Activated naive CD4-positive, alpha-beta T cell treated with anti-CD3 and anti-CD28 coated beads for 36 hours (primary cell): ENCODE measurements around the gene NUTM2E. TPM values are rescaled to one million over a fixed set of nuclear protein-coding genes. Genes with fewer than 3 reads are reported as not detected.
A peak's percentile ranks its signal among the peaks of the same experiment; 100 is the strongest.
"Not testable (repeated sequence)": the region's sequence is repeated elsewhere in the genome, so short reads cannot be mapped to it uniquely, and the experiment has no call there.

Experiments
- CTCF ChIA-PET: fragments of 350-600 bp; sonication (Branson Sonifier 250); formaldehyde crosslinking; loops from one replicate; lab custom pipeline; 2021; ENCODE audit warnings: antibody characterized with exemption; lab: Charles Lee
- DNase-seq: peaks from one replicate; pipeline ENCODE4 v3.0.0-alpha.2; 2020
- H3K27ac Mint-ChIP-seq: one replicate; pipeline ENCODE4 v1.8.0; 2021; ENCODE audit warnings: mild to moderate bottlenecking, mixed read lengths
- H3K27me3 Mint-ChIP-seq: one replicate; pipeline ENCODE4 v1.8.0; 2021; ENCODE audit warnings: low read depth, mixed read lengths
- H3K36me3 Mint-ChIP-seq: one replicate; pipeline ENCODE4 v1.8.0; 2021; ENCODE audit warnings: low read depth, mixed read lengths
- H3K4me1 Mint-ChIP-seq: one replicate; pipeline ENCODE4 v1.8.0; 2021; ENCODE audit warnings: low read depth, mixed read lengths
- H3K4me3 Mint-ChIP-seq: one replicate; pipeline ENCODE4 v1.8.0; 2021; ENCODE audit warnings: mild to moderate bottlenecking, moderate library complexity, mixed read lengths
- H3K9me3 Mint-ChIP-seq: one replicate; pipeline ENCODE4 v1.8.0; 2021; ENCODE audit warnings: mixed read lengths
- intact Hi-C: fragments of 100-400 bp; cut with micrococcal nuclease; formaldehyde crosslinking; loops from one replicate; pipeline ENCODE4 v1.15.1; 2023
- total RNA-seq, 2 experiments: library from RNA; stranded (reverse); gene quantifications; one replicate each; pipeline ENCODE4 v1.2.3, GENCODE V29; 2021

Gene NUTM2E
- total RNA-seq, 2 experiments from 2014 or later, result 0.07 TPM; not detected in 1

GRCh38 chr10:79823387-79823786, 3.2 kb upstream of the NUTM2E start:
- intact Hi-C loops, result loop anchor here (1.0 to 10.0 kb wide), 2 partner anchors 106 to 579 kb away; no protein-coding TSS in a partner anchor
- H3K36me3 Mint-ChIP-seq, H3K9me3 Mint-ChIP-seq, H3K27ac Mint-ChIP-seq, CTCF ChIA-PET, H3K27me3 Mint-ChIP-seq: not testable (repeated sequence)
- Mint-ChIP-seq H3K4me1 (peaks cover 16% of the 10 kb centered on the region), H3K4me3 (peak overlapping the region; percentile 36)
- peak; percentile 55 for DNase-seq

- Mint-ChIP-seq H3K4me1 (peaks cover 25% of the 10 kb centered on the region), H3K4me3 (peak overlapping the region; percentile 83)
- H3K9me3 Mint-ChIP-seq, H3K27me3 Mint-ChIP-seq, H3K36me3 Mint-ChIP-seq, CTCF ChIA-PET, H3K27ac Mint-ChIP-seq: not testable (repeated sequence)
- DNase-seq, result peak; percentile 13
- intact Hi-C loops, result loop anchor here (5.0 to 10.0 kb wide), 2 partner anchors 252 to 581 kb away; partner anchors contain the start of gene TMEM254
Measured at GRCh38 chr10:79825587-79826011, 940 bp upstream of the NUTM2E start.

- DNase-seq, H3K36me3 Mint-ChIP-seq, H3K9me3 Mint-ChIP-seq, CTCF ChIA-PET, H3K27me3 Mint-ChIP-seq: not testable (repeated sequence)
- Mint-ChIP-seq H3K4me1 (peaks cover 25% of the 10 kb centered on the region), H3K4me3 (peak overlapping the region; percentile 77), H3K27ac (peak overlapping the region; percentile 87)
- intact Hi-C loops, result loop anchor here (5.0 to 10.0 kb wide), 2 partner anchors 251 to 581 kb away; partner anchors contain the start of gene TMEM254
Measured at GRCh38 chr10:79826131-79826495, 426 bp upstream of the NUTM2E start.

- DNase-seq, intact Hi-C loops, H3K27me3 Mint-ChIP-seq, H3K9me3 Mint-ChIP-seq, H3K4me3 Mint-ChIP-seq, H3K27ac Mint-ChIP-seq, CTCF ChIA-PET, H3K4me1 Mint-ChIP-seq, H3K36me3 Mint-ChIP-seq: not testable (repeated sequence)
Measured at GRCh38 chr10:79833833-79834232, 7.3 kb downstream of the NUTM2E start.

- H3K4me1 Mint-ChIP-seq, H3K27me3 Mint-ChIP-seq, CTCF ChIA-PET: not testable (repeated sequence)
Measured at GRCh38 chr10:79835891-79836290, 9.4 kb downstream of the NUTM2E start.

GRCh38 chr10:79836891-79837290, 10.4 kb downstream of the NUTM2E start:
- intact Hi-C loops, H3K4me3 Mint-ChIP-seq, H3K27ac Mint-ChIP-seq, DNase-seq, H3K27me3 Mint-ChIP-seq, H3K9me3 Mint-ChIP-seq, CTCF ChIA-PET, H3K4me1 Mint-ChIP-seq, H3K36me3 Mint-ChIP-seq: not testable (repeated sequence)

More at GRCh38 chr10:79835891-79836290, 9.4 kb downstream of the NUTM2E start:
- DNase-seq, H3K9me3 Mint-ChIP-seq, intact Hi-C loops, H3K4me3 Mint-ChIP-seq, H3K27ac Mint-ChIP-seq, H3K36me3 Mint-ChIP-seq: not testable (repeated sequence)

GRCh38 chr10:79838441-79838840, 11.9 kb downstream of the NUTM2E start:
- DNase-seq, H3K4me3 Mint-ChIP-seq, H3K27me3 Mint-ChIP-seq, H3K4me1 Mint-ChIP-seq, H3K9me3 Mint-ChIP-seq, CTCF ChIA-PET, H3K27ac Mint-ChIP-seq, H3K36me3 Mint-ChIP-seq, intact Hi-C loops: not testable (repeated sequence)

- H3K27ac Mint-ChIP-seq, H3K36me3 Mint-ChIP-seq, H3K4me1 Mint-ChIP-seq, intact Hi-C loops, CTCF ChIA-PET, H3K4me3 Mint-ChIP-seq, DNase-seq, H3K27me3 Mint-ChIP-seq, H3K9me3 Mint-ChIP-seq: not testable (repeated sequence)
Measured at GRCh38 chr10:79853191-79853854, 26.8 kb downstream of the NUTM2E start.

GRCh38 chr10:79862269-79862668, 35.7 kb downstream of the NUTM2E start:
- H3K4me1 Mint-ChIP-seq, H3K36me3 Mint-ChIP-seq, H3K27me3 Mint-ChIP-seq, DNase-seq, H3K9me3 Mint-ChIP-seq, H3K4me3 Mint-ChIP-seq, intact Hi-C loops, CTCF ChIA-PET, H3K27ac Mint-ChIP-seq: not testable (repeated sequence)

GRCh38 chr10:79862803-79863202, 36.3 kb downstream of the NUTM2E start:
- H3K36me3 Mint-ChIP-seq, DNase-seq, H3K9me3 Mint-ChIP-seq, intact Hi-C loops, H3K27ac Mint-ChIP-seq, H3K4me1 Mint-ChIP-seq, H3K4me3 Mint-ChIP-seq, H3K27me3 Mint-ChIP-seq, CTCF ChIA-PET: not testable (repeated sequence)

- H3K4me3 Mint-ChIP-seq, intact Hi-C loops, CTCF ChIA-PET: not testable (repeated sequence)
Measured at GRCh38 chr10:79866903-79867551, 40.5 kb downstream of the NUTM2E start.

GRCh38 chr10:79868023-79868422, 41.5 kb downstream of the NUTM2E start:
- H3K9me3 Mint-ChIP-seq, intact Hi-C loops, H3K27me3 Mint-ChIP-seq, CTCF ChIA-PET, DNase-seq, H3K4me1 Mint-ChIP-seq, H3K36me3 Mint-ChIP-seq, H3K27ac Mint-ChIP-seq, H3K4me3 Mint-ChIP-seq: not testable (repeated sequence)

More at GRCh38 chr10:79866903-79867551, 40.5 kb downstream of the NUTM2E start:
- not testable (repeated sequence) for H3K36me3 Mint-ChIP-seq, DNase-seq, H3K9me3 Mint-ChIP-seq, H3K4me1 Mint-ChIP-seq, H3K27me3 Mint-ChIP-seq, H3K27ac Mint-ChIP-seq
